HCT116 (cell line): ENCODE results near the gene URB1. TPM values are rescaled to one million over a fixed set of nuclear protein-coding genes. Genes with fewer than 3 reads are reported as not detected.

Experiments used
- ATAC-seq: fragments of 200-7000 bp; cut with Tn5 transposase; 2 replicates; pipeline ENCODE4 v1.9.1; 2020; ENCODE audit warnings: mild to moderate bottlenecking, moderate library complexity
- BruUV-seq: library from RNA; stranded (reverse); fragments of 400-500 nt; replicated peaks from 2 replicates; lab custom pipeline; 2021; lab: Mats Ljungman, UMichigan
- CTCF ChIA-PET: fragments of 300-600 bp; sonication (Branson Sonifier 250); formaldehyde crosslinking; loops from one replicate; lab custom pipeline; 2021; ENCODE audit warnings: antibody characterized with exemption; lab: Charles Lee
- POLR2A ChIA-PET: fragments of 300-600, 350-600 bp; sonication (Branson Sonifier 250); formaldehyde crosslinking; loops from one replicate; lab custom pipeline; 2021; ENCODE audit warnings: antibody characterized with exemption; lab: Charles Lee
- RAD21 ChIA-PET, 2 experiments: fragments of 300-600 bp; sonication (Branson Sonifier 250); formaldehyde crosslinking; loops; one replicate each; lab custom pipeline; 2023; ENCODE audit warnings: low total read pairs in 2 of 2; ENCODE audit not compliant: uncharacterized antibody in 2 of 2, unreplicated experiment in 2 of 2, low non-redundant PET in 1 of 2; lab: Charles Lee
- DNase-seq: peaks from one replicate; pipeline ENCODE4 v3.0.0-alpha.2; 2010; ENCODE audit warnings: low read depth, low spot score
- H2AFZ ChIP-seq: fragments of 200-600 bp; shearing (Covaris generic), sonication (generic); 2 replicates; pipeline ENCODE4 v1.6.1; 2017; ENCODE audit warnings: low read depth, mixed run types, mixed read lengths, antibody characterized with exemption, low read length; ENCODE audit not compliant: poor library complexity, severe bottlenecking
- H3K27ac ChIP-seq: 2 replicates; pipeline ENCODE4 v1.5.1; 2012; ENCODE audit warnings: low read depth, low read length
- H3K27me3 ChIP-seq: fragments of 200-600 bp; sonication (generic); 2 replicates; pipeline ENCODE4 v1.6.1; 2016; ENCODE audit warnings: mixed run types, low read length, mixed read lengths; ENCODE audit not compliant: insufficient read depth
- H3K36me3 ChIP-seq, 2 experiments: fragments of 200-500 bp in 1 of 2; fragments of 200-600 bp in 1 of 2; sonication (Bioruptor generic) in 1 of 2; sonication (generic) in 1 of 2; 2 replicates each; pipeline versions ENCODE4 v1.5.1 to v1.6.1; 2014 to 2016; ENCODE audit warnings: low read length in 2 of 2, inconsistent platforms in 1 of 2, mixed read lengths in 1 of 2, mixed run types in 1 of 2; ENCODE audit not compliant: insufficient read depth in 2 of 2, control insufficient read depth in 1 of 2
- H3K4me1 ChIP-seq, 2 experiments: fragments of 200-600 bp in 1 of 2; sonication (generic) in 1 of 2; 2 replicates each; pipeline versions ENCODE4 v1.5.1 to v1.6.1; 2012 to 2017; ENCODE audit warnings: low read length in 2 of 2, inconsistent platforms in 1 of 2, mild to moderate bottlenecking in 1 of 2, mixed read lengths in 1 of 2, mixed run types in 1 of 2, moderate library complexity in 1 of 2; ENCODE audit not compliant: insufficient read depth in 2 of 2, control insufficient read depth in 1 of 2
- H3K4me2 ChIP-seq: fragments of 200-600 bp; sonication (generic); 2 replicates; pipeline ENCODE4 v1.6.1; 2017; ENCODE audit warnings: mixed run types, low read length, mixed read lengths
- H3K4me3 ChIP-seq, 2 experiments: fragments of 200-600 bp in 1 of 2; sonication (generic) in 1 of 2; replicated peaks in 1 of 2; 2 replicates each; pipeline ENCODE4 v1.5.1; 2011 to 2016; ENCODE audit warnings: low read length in 2 of 2, control low read depth in 1 of 2, low read depth in 1 of 2, mild to moderate bottlenecking in 1 of 2, mixed read lengths in 1 of 2, mixed run types in 1 of 2
- H3K79me2 ChIP-seq: fragments of 200-600 bp; sonication (generic); 2 replicates; pipeline ENCODE4 v1.6.1; 2017; ENCODE audit warnings: mild to moderate bottlenecking, mixed run types, low read length, moderate library complexity, mixed read lengths; ENCODE audit not compliant: insufficient read depth
- H3K9ac ChIP-seq: fragments of 200-600 bp; sonication (generic); 2 replicates; pipeline ENCODE4 v1.6.1; 2016; ENCODE audit warnings: low read length, mixed read lengths
- H3K9me2 ChIP-seq: fragments of 200-600 bp; sonication (generic), shearing (Covaris generic); 2 replicates; pipeline ENCODE4 v1.6.1; 2017; ENCODE audit warnings: mixed run types, mild to moderate bottlenecking, moderate library complexity; ENCODE audit not compliant: insufficient read depth
- H3K9me3 ChIP-seq, 2 experiments: fragments of 200-500 bp in 1 of 2; fragments of 200-600 bp in 1 of 2; sonication (Bioruptor generic) in 1 of 2; sonication (generic) in 1 of 2; 2 replicates each; pipeline ENCODE4 v1.6.1; 2014 to 2017; ENCODE audit warnings: low read length in 2 of 2, mixed read lengths in 2 of 2, inconsistent platforms in 1 of 2, low read depth in 1 of 2, mild to moderate bottlenecking in 1 of 2, mixed run types in 1 of 2, moderate library complexity in 1 of 2; ENCODE audit not compliant: control insufficient read depth in 1 of 2, insufficient read depth in 1 of 2
- H4K20me1 ChIP-seq: fragments of 200-600 bp; sonication (generic), shearing (Covaris generic); 2 replicates; pipeline ENCODE4 v1.6.1; 2017; ENCODE audit warnings: mixed run types, mild to moderate bottlenecking, moderate library complexity; ENCODE audit not compliant: insufficient read depth
- ELF1 ChIP-seq: IDR thresholded peaks from 2 replicates; pipeline ENCODE4 v1.6.1; 2012; ENCODE audit warnings: low read depth, borderline replicate concordance
- EZH2 ChIP-seq: fragments of 200-600 bp; sonication (generic); IDR thresholded peaks from 2 replicates; pipeline ENCODE4 v1.6.1; 2017; ENCODE audit warnings: antibody characterized with exemption, mixed run types
- JUND ChIP-seq: IDR thresholded peaks from 2 replicates; pipeline ENCODE4 v1.6.1; 2012
- POLR2A ChIP-seq: IDR thresholded peaks from 2 replicates; pipeline ENCODE4 v1.7.0; 2011; ENCODE audit warnings: borderline replicate concordance; ENCODE audit not compliant: insufficient read depth, insufficient read length; ENCODE audit errors: extremely low read depth
- POLR2AphosphoS5 ChIP-seq: IDR thresholded peaks from 2 replicates; pipeline ENCODE4 v1.6.1; 2011; ENCODE audit warnings: mild to moderate bottlenecking, low read depth, low read length, moderate library complexity
- RAD21 ChIP-seq: IDR thresholded peaks from 2 replicates; pipeline ENCODE4 v1.6.1; 2012; ENCODE audit warnings: low read depth, mild to moderate bottlenecking
- SIN3A ChIP-seq: IDR thresholded peaks from 2 replicates; pipeline ENCODE4 v1.6.1; 2012; ENCODE audit warnings: low read depth
- SP1 ChIP-seq: IDR thresholded peaks from 2 replicates; pipeline ENCODE4 v1.6.1; 2012; ENCODE audit warnings: low read depth
- SRF ChIP-seq: IDR thresholded peaks from 2 replicates; pipeline ENCODE4 v1.6.1; 2012; ENCODE audit warnings: low read depth
- TCF7L2 ChIP-seq: IDR thresholded peaks from 2 replicates; pipeline ENCODE4 v1.7.0; 2011; ENCODE audit warnings: borderline replicate concordance, inconsistent platforms; ENCODE audit not compliant: insufficient read depth, insufficient read length; ENCODE audit errors: extremely low read depth
- ZFX ChIP-seq: fragments of 450-650 bp; IDR thresholded peaks from 2 replicates; pipeline ENCODE4 v1.6.1; 2017
- intact Hi-C: fragments of 100-400 bp; cut with micrococcal nuclease; formaldehyde crosslinking; loops from 2 replicates; pipeline ENCODE4 v1.10.0; 2022
- total RNA-seq: library from RNA; stranded (reverse); gene quantifications from one replicate; pipeline ENCODE4 v1.2.1, GENCODE V29; 2021; ENCODE audit not compliant: unreplicated experiment
- TF ChIP-seq, protein P1 (sequence below): IDR thresholded peaks from 2 replicates; pipeline ENCODE4 v1.6.1; 2012
- TF ChIP-seq, protein P2 (sequence below): IDR thresholded peaks from 2 replicates; pipeline ENCODE4 v1.6.1; 2012
- TF ChIP-seq, protein P3 (sequence below): IDR thresholded peaks from 2 replicates; pipeline ENCODE4 v1.6.1; 2011; ENCODE audit warnings: mild to moderate bottlenecking, low read length, moderate library complexity; ENCODE audit not compliant: insufficient replicate concordance; ENCODE audit errors: extremely low read depth

URB1 gene
- total RNA-seq, 1 experiment from 2014 or later: 28.3 TPM

DNA sequence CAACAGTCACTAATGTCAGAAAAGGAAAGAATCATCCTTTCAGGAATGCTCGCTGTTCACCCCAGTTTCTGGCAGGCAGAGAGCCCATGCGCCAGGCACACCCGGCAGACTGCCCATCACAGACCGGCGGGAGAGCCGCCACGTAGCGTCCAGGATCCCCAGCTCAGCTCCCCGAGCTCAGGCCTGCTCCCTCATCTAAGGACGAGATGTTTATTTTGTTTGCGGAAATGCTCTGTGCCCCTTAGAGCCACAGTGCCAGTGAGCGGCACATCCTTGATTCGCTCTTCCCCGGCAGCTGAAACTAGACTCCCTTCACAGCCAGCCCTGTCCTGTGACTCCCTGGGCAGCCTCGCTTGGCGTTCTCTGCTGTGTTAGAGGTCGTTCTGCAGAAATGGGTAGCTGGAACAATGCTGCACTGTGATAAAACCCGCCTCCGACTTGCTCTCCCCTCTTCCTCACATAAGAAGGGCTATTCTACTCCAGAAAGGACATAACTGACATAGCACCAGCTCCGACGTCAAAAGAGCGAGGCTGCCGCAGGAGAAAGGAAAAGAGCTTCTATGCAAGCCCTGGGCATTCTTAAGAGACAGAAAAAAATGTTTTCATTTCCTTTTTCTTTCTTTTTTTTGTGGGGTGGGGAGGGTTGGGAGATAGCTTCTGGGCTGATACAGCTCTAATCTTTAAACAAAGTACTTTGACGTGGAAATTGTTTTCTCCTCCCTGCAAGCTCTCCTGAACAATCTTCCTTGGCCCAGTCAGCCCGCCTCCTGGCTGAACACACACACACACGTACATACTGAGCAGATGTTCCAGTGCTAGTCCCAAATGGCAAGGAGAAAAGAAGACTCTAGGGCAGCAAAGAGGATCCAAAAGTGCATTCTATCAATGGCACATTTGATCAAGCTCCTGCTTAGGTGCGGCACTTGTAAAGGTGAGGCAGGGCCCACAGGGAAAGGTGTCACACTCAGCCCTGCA is 56.9 kb downstream of the URB1 start (continued):
- no peak for TF ChIP-seq POLR2A

DNA sequence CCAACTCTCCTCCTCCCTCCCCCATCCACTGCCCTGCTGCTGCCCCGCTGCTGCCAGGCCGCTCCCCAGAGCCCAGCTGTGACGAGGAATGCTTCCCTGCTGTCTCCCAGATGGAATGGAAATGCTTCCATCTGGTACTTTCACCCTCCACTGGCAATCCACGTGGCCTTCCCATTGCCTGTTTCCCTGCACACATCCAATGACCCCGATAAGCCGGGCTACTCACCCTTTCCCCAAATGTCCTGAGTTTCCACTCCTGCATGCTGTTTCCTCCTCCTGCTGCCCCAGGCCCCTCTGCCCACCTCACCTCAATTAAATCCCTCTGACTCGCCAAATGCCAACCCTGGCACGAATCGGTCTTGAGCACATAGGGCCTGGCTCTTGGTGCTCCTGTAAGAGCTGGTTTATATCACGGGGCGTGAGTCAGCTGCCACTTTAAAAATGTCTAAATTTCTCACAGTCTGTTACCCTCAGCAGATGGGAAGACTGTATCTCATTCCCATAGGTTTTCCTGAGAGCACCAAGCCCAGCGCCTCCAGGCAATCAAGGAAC is 57.8 kb downstream of the URB1 start:
- Histone ChIP-seq H3K4me2 (no peak overlapping the region), H3K27me3 (no peaks in the 10 kb centered on the region), H3K4me1 (peaks cover 6 to 8% of the 10 kb centered on the region in 2 experiments), H3K27ac (no peak overlapping the region), H3K9me3 (no peaks in the 10 kb centered on the region), H3K4me3 (no peak overlapping the region), H3K9ac (no peak overlapping the region), H4K20me1 (peaks cover 8% of the 10 kb centered on the region; the same call in 1 of the 2 replicates), H2AFZ (no peak overlapping the region), H3K36me3 (peaks cover 54 to 71% of the 10 kb centered on the region in 2 experiments), H3K9me2 (no peaks in the 10 kb centered on the region), H3K79me2 (peaks cover 23% of the 10 kb centered on the region; the same call in 1 of the 2 replicates)
- intact Hi-C loops: no loop called here
- RAD21 ChIA-PET: no interaction called here
- POLR2A ChIA-PET: no interaction called here
- DNase-seq (no peak), ATAC-seq (no peak)
- BruUV-seq: no TSS peak
- TF ChIP-seq RAD21 (no peak), JUND (no peak), POLR2AphosphoS5 (no peak), SIN3A (no peak), TCF7L2 (no peak), SRF (no peak), ZFX (no peak), ELF1 (no peak), EZH2 (no peak), SP1 (no peak), POLR2A (no peak)
- TF ChIP-seq, protein P1, sequence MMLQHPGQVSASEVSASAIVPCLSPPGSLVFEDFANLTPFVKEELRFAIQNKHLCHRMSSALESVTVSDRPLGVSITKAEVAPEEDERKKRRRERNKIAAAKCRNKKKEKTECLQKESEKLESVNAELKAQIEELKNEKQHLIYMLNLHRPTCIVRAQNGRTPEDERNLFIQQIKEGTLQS: no peak
- TF ChIP-seq, protein P2, sequence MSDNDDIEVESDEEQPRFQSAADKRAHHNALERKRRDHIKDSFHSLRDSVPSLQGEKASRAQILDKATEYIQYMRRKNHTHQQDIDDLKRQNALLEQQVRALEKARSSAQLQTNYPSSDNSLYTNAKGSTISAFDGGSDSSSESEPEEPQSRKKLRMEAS: no peak
- TF ChIP-seq, protein P3, sequence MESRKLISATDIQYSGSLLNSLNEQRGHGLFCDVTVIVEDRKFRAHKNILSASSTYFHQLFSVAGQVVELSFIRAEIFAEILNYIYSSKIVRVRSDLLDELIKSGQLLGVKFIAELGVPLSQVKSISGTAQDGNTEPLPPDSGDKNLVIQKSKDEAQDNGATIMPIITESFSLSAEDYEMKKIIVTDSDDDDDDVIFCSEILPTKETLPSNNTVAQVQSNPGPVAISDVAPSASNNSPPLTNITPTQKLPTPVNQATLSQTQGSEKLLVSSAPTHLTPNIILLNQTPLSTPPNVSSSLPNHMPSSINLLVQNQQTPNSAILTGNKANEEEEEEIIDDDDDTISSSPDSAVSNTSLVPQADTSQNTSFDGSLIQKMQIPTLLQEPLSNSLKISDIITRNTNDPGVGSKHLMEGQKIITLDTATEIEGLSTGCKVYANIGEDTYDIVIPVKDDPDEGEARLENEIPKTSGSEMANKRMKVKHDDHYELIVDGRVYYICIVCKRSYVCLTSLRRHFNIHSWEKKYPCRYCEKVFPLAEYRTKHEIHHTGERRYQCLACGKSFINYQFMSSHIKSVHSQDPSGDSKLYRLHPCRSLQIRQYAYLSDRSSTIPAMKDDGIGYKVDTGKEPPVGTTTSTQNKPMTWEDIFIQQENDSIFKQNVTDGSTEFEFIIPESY: no peak
- CTCF ChIA-PET: no interaction called here
